Measurements from ENCODE around the gene UBL3. TPM values are rescaled to one million over a fixed set of nuclear protein-coding genes. Genes with fewer than 3 reads are reported as not detected.

UBL3 gene
- total RNA-seq, 1 donor from 2014 or later: 15.5 TPM

- intact Hi-C loops (cut with micrococcal nuclease): no loop called here
Measured at GRCh38 chr13:29716493-29716892, 133.9 kb downstream of the UBL3 start.

Data from T-helper 1 cell treated with Interleukin-12 subunit alpha and Interleukin-12 subunit beta and Interleukin-4 antibody, amounts not matched to agents 30 ng/mL and 1 ng/mL, for 36 hours (primary cell).